NCI-H2171 (cell line): ENCODE measurements around the gene PPP1R13L.
A peak's percentile ranks its signal among the peaks of the same experiment; 100 is the strongest.
"Not testable (repeated sequence)": the region's sequence is repeated elsewhere in the genome, so short reads cannot be mapped to it uniquely, and the experiment has no call there.

ENCODE experiments used
- DNase-seq: peaks from one replicate; lab custom pipeline; 2025; lab: John Stamatoyannopoulos, UW

Gene PPP1R13L

GRCh38 chr19:45404557-45405434 is at the start of gene PPP1R13L:
PPP1R13L (minus strand) TSS chr19:45405069; CDS start chr19:45398318, 6,751 bp downstream.
- DNase-seq = peak; percentile 84

- DNase-seq = no peak
These were observed 47.0 kb upstream of the PPP1R13L start for GRCh38 chr19:45451850-45452387.

DNA sequence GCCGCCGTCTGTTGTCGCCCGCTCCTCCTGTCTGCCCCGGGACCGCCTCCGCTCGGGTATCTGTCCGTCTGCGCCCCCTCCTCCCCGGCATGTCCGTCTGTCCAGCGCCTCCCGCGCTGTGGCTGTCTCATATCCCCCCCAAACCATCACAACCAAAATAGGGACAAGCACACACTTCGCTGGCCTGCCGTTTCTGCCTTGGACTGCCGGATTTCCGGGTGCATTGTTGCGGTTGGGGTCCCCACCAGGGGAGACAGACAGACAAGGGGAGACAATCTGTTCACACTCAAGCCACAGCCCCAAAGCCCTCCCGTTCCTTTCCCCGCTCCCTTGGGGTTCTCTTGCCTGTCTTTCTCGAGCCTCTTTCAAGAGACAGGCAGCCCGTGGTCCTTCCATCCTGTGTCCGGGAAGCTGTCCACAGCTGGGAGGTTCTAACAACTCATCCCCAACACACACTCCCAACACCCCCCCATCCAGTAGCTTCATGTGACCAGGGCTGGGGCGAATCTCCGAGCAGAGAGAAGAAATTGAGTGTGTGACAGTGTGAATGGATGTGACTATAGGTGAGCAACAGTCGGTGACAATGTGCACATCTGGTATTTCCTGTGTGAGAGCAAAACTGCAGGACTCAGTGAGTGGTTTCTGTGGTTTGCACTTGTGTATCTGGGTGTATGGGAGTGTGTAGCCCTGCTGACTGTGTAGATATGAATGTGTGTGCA is 46.4 kb upstream of the PPP1R13L start:
- DNase-seq = no peak

- DNase-seq = no peak
These were observed 45.1 kb upstream of the PPP1R13L start for GRCh38 chr19:45450012-45450333.

DNA sequence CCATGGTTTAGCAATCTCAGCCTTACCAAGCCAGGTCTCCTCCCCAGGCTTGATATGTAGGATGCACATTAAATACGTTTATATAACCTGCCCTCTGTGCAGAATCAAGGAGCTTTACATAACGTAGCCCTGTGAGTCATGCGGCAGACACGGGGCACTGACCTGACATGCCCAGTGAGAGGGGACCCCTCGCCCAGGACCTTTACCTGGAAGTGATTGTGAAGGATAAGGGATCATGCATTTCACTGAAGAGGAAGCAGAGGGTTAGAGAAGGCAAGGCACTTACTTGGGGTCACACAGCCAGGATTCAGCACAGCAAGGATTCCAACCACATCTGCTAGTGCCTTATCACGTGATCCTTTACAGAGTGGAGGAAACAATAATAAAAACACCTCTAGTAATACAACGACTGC is 44.0 kb upstream of the PPP1R13L start:
- DNase-seq = no peak

GRCh38 chr19:45448425-45448756 is 43.5 kb upstream of the PPP1R13L start:
- no peak for DNase-seq

GRCh38 chr19:45446944-45447343 is 42.1 kb upstream of the PPP1R13L start:
- DNase-seq = peak; percentile 86

GRCh38 chr19:45446295-45446694 is 41.4 kb upstream of the PPP1R13L start:
- DNase-seq = no peak

- no peak for DNase-seq
These were observed 40.3 kb upstream of the PPP1R13L start for GRCh38 chr19:45445139-45445538.

GRCh38 chr19:45444318-45445041 is 39.6 kb upstream of the PPP1R13L start:
- DNase-seq = peak; percentile 31

- peak; percentile 89 for DNase-seq
These were observed 38.8 kb upstream of the PPP1R13L start for GRCh38 chr19:45443462-45444317.

- DNase-seq = no peak
These were observed 38.1 kb upstream of the PPP1R13L start for GRCh38 chr19:45442778-45443461.

- DNase-seq = no peak
These were observed 37.5 kb upstream of the PPP1R13L start for GRCh38 chr19:45442408-45442777.

DNA sequence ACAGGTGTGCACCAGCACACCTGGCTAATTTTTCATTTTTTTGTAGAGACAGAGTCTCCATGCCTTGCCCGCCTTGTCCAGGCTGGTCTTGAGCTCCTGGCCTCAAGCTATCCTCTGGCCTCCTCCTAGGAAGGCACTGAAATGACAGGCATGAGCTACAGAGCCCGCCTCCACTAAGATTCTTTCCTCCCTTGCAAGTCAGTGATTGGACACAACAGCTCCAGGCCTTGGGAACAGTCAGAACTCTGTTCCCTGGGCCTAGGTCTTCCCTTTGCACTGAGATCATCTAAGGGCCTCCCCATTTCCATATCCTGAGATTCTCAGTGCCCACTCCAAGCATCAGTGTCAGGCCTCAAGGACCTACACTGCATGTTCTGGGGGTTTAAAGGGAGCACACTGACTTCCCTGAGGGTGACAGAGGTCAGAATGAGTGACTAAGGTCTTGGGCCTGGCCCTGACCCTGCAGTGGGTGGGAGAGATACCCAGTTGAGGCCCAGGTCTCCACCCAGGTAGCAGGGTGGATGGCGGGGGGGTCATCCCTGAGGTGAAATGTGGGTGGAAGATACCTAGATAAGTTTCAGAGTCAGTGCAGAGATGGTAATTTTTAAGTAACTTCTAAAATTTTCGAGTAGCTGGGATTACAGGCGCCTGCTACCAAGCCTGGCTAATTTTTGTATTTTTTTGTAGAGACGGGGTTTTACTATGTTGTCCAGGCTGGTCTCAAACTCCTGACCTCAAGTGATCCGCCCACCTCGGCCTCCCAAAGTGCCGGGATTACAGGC is 36.2 kb upstream of the PPP1R13L start:
- DNase-seq = no peak

GRCh38 chr19:45440259-45440638 is 35.4 kb upstream of the PPP1R13L start:
- DNase-seq = no peak

GRCh38 chr19:45439569-45440258 is 34.8 kb upstream of the PPP1R13L start:
- peak; percentile 74 for DNase-seq

GRCh38 chr19:45439190-45439568 is 34.3 kb upstream of the PPP1R13L start:
- no peak for DNase-seq

GRCh38 chr19:45437328-45437727 is 32.5 kb upstream of the PPP1R13L start:
- DNase-seq = no peak

GRCh38 chr19:45432543-45432942 is 27.7 kb upstream of the PPP1R13L start:
- not testable (repeated sequence) for DNase-seq

- not testable (repeated sequence) for DNase-seq
These were observed 26.1 kb upstream of the PPP1R13L start for GRCh38 chr19:45431008-45431407.
